Gastrocnemius medialis (tissue), 4 donors: ENCODE results near the gene ALG14. TPM values are rescaled to one million over a fixed set of nuclear protein-coding genes. Genes with fewer than 3 reads are reported as not detected.

Experiments
- ATAC-seq, 2 donors: fragments of 150-250 bp; one replicate each; pipeline ENCODE4 v1.9.1; 2016
- DNase-seq, 2 donors: peaks; one replicate each; pipeline ENCODE4 v3.0.0-alpha.2; 2019
- H3K27ac ChIP-seq, 4 donors: fragments of 200-600 bp; sonication (generic); 1 replicate in 1 of 4; 2 replicates in 3 of 4; pipeline ENCODE4 v1.5.1; 2016 to 2018; ENCODE audit warnings: mild to moderate bottlenecking in 2 of 4, moderate library complexity in 1 of 4
- H3K27me3 ChIP-seq, 3 donors: fragments of 200-600 bp; sonication (generic) in 2 of 3; 1 replicate in 1 of 3; 2 replicates in 2 of 3; pipeline versions ENCODE4 v1.5.1 to v1.6.0; 2016 to 2019; ENCODE audit warnings: mild to moderate bottlenecking in 1 of 3, moderate library complexity in 1 of 3
- H3K36me3 ChIP-seq, 2 donors: fragments of 200-600 bp; sonication (generic) in 1 of 2; one replicate each; pipeline ENCODE4 v1.5.1; 2017 to 2018
- H3K4me1 ChIP-seq, 2 donors: fragments of 200-600 bp; sonication (generic) in 1 of 2; one replicate each; pipeline ENCODE4 v1.5.1; 2016 to 2017; ENCODE audit warnings: mild to moderate bottlenecking in 2 of 2
- H3K4me3 ChIP-seq, 4 donors: fragments of 200-600 bp; sonication (generic) in 3 of 4; 1 replicate in 1 of 4; 2 replicates in 3 of 4; pipeline ENCODE4 v1.5.1; 2016 to 2019; ENCODE audit warnings: mild to moderate bottlenecking in 2 of 4
- H3K9me3 ChIP-seq, 3 donors: fragments of 200-600 bp; sonication (generic) in 2 of 3; 1 replicate in 1 of 3; 2 replicates in 2 of 3; pipeline ENCODE4 v1.5.1; 2016 to 2019
- CTCF ChIP-seq, 5 experiments: fragments of 450-650 bp in 3 of 5; fragments of 200-600 bp in 2 of 5; sonication (generic) in 2 of 5; IDR thresholded peaks in 4 of 5; conservative IDR thresholded peaks in 1 of 5; 1 replicate in 4 of 5; 2 replicates in 1 of 5; pipeline ENCODE4 v1.5.1; 2016 to 2019; ENCODE audit warnings: antibody characterized with exemption in 5 of 5, mild to moderate bottlenecking in 3 of 5, moderate library complexity in 3 of 5
- POLR2A ChIP-seq, 2 donors: fragments of 450-650 bp; IDR thresholded peaks; one replicate each; pipeline ENCODE4 v1.6.1; 2017; ENCODE audit warnings: antibody characterized with exemption in 2 of 2, mild to moderate bottlenecking in 2 of 2, moderate library complexity in 2 of 2
- in situ Hi-C, 4 donors: fragments of 200-750 bp; cut with MboI; loops; one replicate each; pipeline versions ENCODE4 v1.15.0 to v1.8.0; 2017; ENCODE audit warnings: low sequenced_read_pairs in 4 of 4
- intact Hi-C: fragments of 100-400 bp; cut with DNase I; formaldehyde crosslinking; loops from one replicate; pipeline ENCODE4 v1.15.1; 2023; ENCODE audit warnings: low total_unique reads
- total RNA-seq, 4 donors: library from RNA; depleted of rRNA; stranded (reverse); fragments of >200 nt; gene quantifications; one replicate each; pipeline versions ENCODE4 v1.1.0 to v1.2.3, GENCODE V29; 2016

ALG14 gene
- total RNA-seq, 4 donors from 2014 or later = 0.24 to 0.97 (median 0.77) TPM

- no peak for TF ChIP-seq POLR2A (IDR thresholded peaks at IDR 0.05)
- TF ChIP-seq CTCF (IDR thresholded peaks at IDR 0.05 in 4 of 5, conservative IDR thresholded peaks at IDR 0.05 in 1 of 5) = no peak
- H3K4me1 ChIP-seq = peaks cover 2 to 4% of the 10 kb centered on the region in 2 donors
- no peaks in the 10 kb centered on the region for H3K27me3 ChIP-seq
- H3K9me3 ChIP-seq = no peaks in the 10 kb centered on the region
- in situ Hi-C loops (no loop called here), intact Hi-C loops (no loop called here)
- no peak overlapping the region for H3K27ac ChIP-seq
- DNase-seq = no peak
- no peak overlapping the region for H3K4me3 ChIP-seq
- ATAC-seq = no peak
- no peaks in the 10 kb centered on the region for H3K36me3 ChIP-seq
Observed at GRCh38 chr1:94993931-94994645, 78.7 kb downstream of the ALG14 start.

GRCh38 chr1:94992863-94993563 lies 79.7 kb downstream of the ALG14 start:
- Histone ChIP-seq H3K36me3 (no peaks in the 10 kb centered on the region), H3K4me1 (peaks cover 2 to 4% of the 10 kb centered on the region in 2 donors), H3K27ac (no peak overlapping the region), H3K27me3 (no peaks in the 10 kb centered on the region), H3K4me3 (no peak overlapping the region), H3K9me3 (no peaks in the 10 kb centered on the region)
- no peak for DNase-seq
- in situ Hi-C loops = no loop called here
- TF ChIP-seq POLR2A (IDR thresholded peaks at IDR 0.05) = no peak
- TF ChIP-seq CTCF (IDR thresholded peaks at IDR 0.05 in 4 of 5, conservative IDR thresholded peaks at IDR 0.05 in 1 of 5) = no peak
- no peak for ATAC-seq
- intact Hi-C loops = no loop called here

GRCh38 chr1:94992161-94992560 lies 80.6 kb downstream of the ALG14 start:
- Histone ChIP-seq H3K4me3 (no peak overlapping the region), H3K27ac (no peak overlapping the region), H3K4me1 (peaks cover 2 to 4% of the 10 kb centered on the region in 2 donors), H3K36me3 (no peaks in the 10 kb centered on the region), H3K9me3 (no peaks in the 10 kb centered on the region), H3K27me3 (no peaks in the 10 kb centered on the region)
- no peak for DNase-seq
- intact Hi-C loops = no loop called here
- ATAC-seq = no peak
- in situ Hi-C loops = no loop called here
- no peak for TF ChIP-seq CTCF (IDR thresholded peaks at IDR 0.05 in 4 of 5, conservative IDR thresholded peaks at IDR 0.05 in 1 of 5)
- TF ChIP-seq POLR2A (IDR thresholded peaks at IDR 0.05) = no peak

- H3K9me3 ChIP-seq = no peaks in the 10 kb centered on the region
- TF ChIP-seq CTCF (IDR thresholded peaks at IDR 0.05 in 4 of 5, conservative IDR thresholded peaks at IDR 0.05 in 1 of 5) (no peak), POLR2A (IDR thresholded peaks at IDR 0.05) (no peak)
- intact Hi-C loops = no loop called here
- ATAC-seq (no peak), DNase-seq (no peak)
- no peaks in the 10 kb centered on the region for H3K27me3 ChIP-seq
- H3K4me3 ChIP-seq = no peak overlapping the region
- H3K36me3 ChIP-seq = no peaks in the 10 kb centered on the region
- peaks cover 2 to 4% of the 10 kb centered on the region in 2 donors for H3K4me1 ChIP-seq
- in situ Hi-C loops = no loop called here
- no peak overlapping the region for H3K27ac ChIP-seq
Observed at GRCh38 chr1:94989911-94990473, 82.8 kb downstream of the ALG14 start.
